GM12872 (cell line): Measurements from ENCODE around the gene CMTM5.

Experiments
- CTCF ChIP-seq: IDR thresholded peaks from 3 replicates; pipeline ENCODE4 v1.5.1; 2011; ENCODE audit warnings: low read depth, mild to moderate bottlenecking, low read length, moderate library complexity; ENCODE audit not compliant: insufficient read depth

CMTM5 gene

DNA sequence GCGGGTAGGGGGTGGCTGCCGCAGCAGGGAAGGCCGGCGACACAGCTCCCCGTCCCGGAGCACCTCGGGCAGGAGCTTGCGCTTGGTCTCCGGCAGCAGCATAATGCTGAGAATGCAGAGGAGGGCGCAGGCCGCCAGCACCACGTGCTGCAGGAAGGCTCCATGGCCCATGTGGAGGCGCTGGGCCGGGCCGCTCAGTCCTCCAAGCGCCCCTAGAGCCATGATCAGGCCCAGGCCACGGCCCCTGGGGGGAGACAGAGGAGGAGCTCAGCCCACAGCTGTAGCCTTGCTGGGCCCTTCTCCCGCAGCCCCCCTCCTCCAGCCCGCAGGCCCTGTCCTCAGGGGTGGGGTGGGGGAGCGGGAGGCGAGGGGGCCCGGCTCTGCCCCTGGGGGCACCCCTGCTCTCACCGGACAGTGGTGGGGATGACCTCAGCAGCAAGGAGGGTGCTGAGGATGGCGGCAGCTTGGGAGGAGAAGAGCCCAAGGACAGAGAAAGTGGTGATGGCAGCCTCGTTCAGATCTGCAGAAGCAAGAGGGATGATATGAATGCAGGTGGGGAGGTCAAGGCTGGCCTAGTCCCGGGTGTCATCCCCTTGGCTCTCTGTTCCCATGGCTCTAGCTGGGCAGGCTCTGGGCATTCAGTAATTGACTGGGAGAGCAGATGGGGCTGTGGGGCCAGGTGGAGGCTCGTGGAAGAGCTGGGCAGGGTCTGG, 30.0 kb upstream of the CMTM5 start:
- TF ChIP-seq CTCF = no peak

DNA sequence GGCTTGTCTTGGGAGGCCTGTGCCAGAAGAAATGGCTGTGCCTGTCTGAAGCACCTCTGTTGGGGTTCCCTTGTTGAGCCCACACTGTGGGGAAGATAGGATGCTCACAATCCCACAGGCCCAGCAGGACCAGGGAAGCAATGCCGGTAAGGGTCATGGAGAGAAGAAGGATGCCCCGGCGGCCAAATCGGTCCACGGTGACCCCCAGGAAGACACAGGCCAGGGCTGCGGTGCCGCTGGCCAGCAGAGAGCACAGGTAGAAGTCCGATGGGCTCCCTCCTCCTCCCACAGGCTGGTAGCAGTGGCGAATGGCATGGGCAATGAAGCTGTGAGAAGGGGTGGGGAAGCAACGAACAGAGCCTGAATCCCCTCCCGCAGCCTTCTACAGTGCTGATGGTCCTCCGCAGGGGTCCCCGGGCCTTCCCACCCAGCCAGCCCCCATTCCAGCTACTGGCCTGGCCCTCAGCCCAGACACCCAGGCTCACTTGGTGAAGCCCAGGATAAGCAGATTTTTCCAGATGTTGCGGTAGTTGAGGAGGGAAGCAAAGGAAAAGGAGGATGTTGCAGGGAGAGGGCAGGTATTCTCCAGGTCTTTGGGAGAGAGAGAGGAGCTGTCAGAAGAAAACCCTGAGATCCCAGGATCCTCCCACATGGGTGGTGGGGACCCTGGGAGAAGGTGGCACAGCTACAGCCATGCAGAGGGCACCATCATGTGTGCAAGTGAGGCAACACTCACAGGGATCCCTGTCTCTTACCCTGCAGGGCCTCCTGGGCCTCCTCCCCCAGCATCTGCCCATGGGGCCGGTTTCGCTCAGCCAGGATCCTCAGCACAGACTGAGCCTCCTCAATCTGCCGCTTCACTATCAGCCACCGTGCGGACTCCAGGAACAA, 29.2 kb upstream of the CMTM5 start:
- no peak for TF ChIP-seq CTCF

- no peak for TF ChIP-seq CTCF
Measured at GRCh38 chr14:23348297-23348655, 28.6 kb upstream of the CMTM5 start.

DNA sequence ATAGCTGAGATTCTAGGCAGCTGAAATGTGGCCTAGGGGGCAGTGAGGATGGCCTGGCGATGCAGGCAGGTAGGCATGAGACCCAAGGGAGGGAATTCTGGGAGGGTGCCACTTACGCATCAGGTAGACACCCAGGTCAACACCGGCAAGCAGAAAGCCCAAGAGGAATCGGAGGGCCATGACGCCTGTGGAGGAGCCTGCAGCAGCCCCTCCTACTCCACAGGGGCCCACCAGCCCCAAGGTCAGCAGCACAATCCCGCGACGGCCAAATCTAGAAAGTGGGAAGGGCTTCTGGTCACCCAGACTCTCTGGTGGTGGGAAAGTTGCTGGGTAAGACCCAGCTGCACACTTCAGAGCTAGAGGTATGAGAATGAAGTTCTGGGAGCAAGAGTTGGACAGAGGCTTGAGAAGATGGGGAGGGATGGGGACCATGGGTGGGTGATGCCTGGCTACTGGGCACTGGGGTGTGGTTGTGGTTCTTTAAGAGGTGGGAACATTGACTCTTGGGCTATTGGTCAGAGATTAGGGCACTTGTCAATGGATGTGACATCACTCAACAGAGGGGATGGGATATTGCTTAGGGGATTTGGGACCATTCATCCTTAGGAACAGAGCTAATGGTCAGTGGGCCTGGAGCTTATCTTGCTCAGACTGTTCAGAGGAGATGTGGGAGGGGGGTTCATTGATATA, 27.5 kb upstream of the CMTM5 start:
- no peak for TF ChIP-seq CTCF

DNA sequence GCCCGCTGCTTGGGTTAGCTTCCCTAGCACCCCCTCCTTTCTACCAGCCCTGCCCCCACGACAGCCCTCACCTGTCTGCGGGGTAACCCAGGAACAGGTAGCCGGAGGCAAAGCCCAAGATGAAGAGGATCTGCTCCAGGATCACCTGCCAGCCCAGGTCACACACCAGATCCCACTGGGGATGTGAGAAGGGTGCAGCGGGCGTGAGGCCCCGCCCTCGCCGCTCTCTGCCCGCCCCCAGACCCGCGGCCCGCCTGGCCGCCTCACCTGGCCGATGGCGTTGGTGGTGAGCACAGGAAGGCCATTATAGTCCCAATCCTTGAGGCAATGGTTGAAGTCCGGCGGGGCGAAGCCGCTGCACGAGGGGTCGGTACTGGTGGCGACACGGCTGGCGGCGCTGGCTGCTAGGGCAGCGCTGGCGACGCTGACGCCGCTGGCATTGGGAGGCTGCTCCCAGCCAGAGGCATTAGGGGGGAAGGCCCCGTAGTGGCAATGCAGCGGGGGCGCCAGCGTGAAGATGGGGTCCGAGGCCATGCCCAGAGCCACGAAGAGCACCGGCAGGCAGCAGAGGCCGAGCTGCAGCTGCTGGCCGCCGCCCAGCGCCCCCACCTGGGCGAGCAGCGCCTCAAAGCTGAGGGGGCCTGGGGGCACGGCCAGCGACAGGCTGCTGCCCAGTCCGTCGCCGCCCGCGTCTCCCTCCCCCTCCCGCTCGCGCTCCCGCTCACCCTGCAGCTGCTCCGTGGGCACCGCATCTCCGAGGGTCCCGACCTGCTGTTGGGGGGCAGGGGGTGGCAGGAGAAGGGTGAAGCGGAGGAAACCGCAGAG, 25.0 kb upstream of the CMTM5 start:
- no peak for TF ChIP-seq CTCF

DNA sequence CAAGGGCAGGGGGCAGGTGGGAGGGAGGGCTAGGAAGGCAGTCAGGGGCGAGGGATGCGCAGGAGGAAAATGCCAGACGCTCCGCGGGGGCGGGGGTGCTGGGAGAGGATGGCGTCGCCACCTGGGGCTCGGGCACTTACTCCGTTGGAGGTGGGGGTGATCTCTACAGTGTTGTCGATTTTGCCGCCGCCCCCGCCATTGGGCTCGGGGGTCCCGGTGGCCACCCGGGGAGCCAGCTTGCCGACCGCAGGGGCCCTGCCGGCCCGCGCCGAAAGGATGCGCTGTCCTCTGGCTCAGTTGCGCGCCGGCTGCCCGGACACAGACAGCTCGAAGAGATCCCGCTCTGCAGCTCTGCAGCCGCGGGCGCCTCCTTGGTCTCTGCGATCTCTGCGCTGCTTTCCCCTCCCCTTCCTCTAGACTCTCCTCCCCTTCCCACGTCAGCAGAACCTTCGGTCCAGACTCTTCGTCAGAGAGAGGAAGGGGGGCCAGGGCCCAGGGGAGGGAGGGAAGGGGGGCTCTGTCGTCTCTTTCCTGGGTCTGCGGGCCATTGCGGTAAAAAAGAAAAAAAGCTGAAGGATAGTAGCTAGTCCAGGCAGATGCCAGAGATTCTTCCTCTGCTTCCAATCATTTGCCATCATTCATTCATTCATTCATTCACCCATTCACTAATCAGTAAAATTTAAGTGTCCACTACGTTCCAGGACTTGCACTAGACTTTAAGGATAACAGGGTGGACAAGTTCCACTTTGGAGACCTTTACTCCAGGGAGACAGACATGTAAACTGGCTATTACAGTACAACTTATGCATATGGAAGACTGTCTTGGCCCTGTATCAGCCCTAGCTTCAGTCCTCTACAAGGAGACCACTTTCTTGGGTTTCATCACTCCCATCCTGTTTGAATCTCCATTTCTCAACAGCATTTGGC, 24.1 kb upstream of the CMTM5 start, which contains the start of gene SLC22A17:
Gene SLC22A17, minus strand, starts transcription at position 382 of the 927 bp plus-strand sequence.
- TF ChIP-seq CTCF = no peak
